Neural progenitor cell (in vitro differentiated cells): ENCODE results near the gene SH3BP5.

Experiments used
- EZH2 ChIP-seq: fragments of 200-600 bp; sonication (generic); IDR thresholded peaks from 2 replicates; pipeline ENCODE4 v1.6.1; 2017; ENCODE audit warnings: antibody characterized with exemption, mild to moderate bottlenecking, moderate library complexity
- EZH2phosphoT487 ChIP-seq: fragments of 200-600 bp; sonication (generic); IDR thresholded peaks from 2 replicates; pipeline ENCODE4 v1.6.1; 2017; ENCODE audit warnings: antibody characterized with exemption
- TF ChIP-seq, protein P1 (sequence below): fragments of 200-600 bp; sonication (generic); IDR thresholded peaks from 2 replicates; pipeline ENCODE4 v1.5.1; 2017; ENCODE audit warnings: antibody characterized with exemption, mild to moderate bottlenecking

DNA sequence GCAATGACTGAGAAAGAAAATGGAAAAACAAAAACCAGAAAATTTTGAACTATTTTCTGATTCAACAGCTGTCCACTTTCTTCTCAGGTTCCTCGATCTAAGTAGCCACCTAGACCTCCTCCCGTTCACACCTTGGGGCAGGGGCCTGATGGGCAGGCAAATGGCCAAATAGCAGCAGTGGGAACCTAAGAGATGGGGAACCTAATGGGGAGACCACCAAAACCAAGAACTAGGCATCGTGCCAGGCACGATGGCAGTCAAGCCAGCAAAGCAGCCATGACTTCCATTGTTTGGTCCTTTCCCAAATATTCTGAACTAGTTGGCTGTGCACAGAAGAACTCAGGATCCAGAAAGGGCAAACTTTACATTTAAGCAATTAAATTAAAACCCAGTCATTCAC lies 69.3 kb downstream of the SH3BP5 start:
- TF ChIP-seq, protein P1, sequence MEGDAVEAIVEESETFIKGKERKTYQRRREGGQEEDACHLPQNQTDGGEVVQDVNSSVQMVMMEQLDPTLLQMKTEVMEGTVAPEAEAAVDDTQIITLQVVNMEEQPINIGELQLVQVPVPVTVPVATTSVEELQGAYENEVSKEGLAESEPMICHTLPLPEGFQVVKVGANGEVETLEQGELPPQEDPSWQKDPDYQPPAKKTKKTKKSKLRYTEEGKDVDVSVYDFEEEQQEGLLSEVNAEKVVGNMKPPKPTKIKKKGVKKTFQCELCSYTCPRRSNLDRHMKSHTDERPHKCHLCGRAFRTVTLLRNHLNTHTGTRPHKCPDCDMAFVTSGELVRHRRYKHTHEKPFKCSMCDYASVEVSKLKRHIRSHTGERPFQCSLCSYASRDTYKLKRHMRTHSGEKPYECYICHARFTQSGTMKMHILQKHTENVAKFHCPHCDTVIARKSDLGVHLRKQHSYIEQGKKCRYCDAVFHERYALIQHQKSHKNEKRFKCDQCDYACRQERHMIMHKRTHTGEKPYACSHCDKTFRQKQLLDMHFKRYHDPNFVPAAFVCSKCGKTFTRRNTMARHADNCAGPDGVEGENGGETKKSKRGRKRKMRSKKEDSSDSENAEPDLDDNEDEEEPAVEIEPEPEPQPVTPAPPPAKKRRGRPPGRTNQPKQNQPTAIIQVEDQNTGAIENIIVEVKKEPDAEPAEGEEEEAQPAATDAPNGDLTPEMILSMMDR: no peak
- TF ChIP-seq EZH2 (no peak), EZH2phosphoT487 (no peak)
